ENCODE data around the gene JAG1.

The JAG1 gene

GRCh38 chr20:10651227-10651990, 22.4 kb downstream of the JAG1 start:
- DNase-seq: no peak

- DNase-seq: no peak
Measured at GRCh38 chr20:10649797-10650160, 24.0 kb downstream of the JAG1 start.

- DNase-seq: no peak
Measured at GRCh38 chr20:10649080-10649796, 24.6 kb downstream of the JAG1 start.

GRCh38 chr20:10648651-10649050, 25.1 kb downstream of the JAG1 start:
- no peak for DNase-seq

- no peak for DNase-seq
Measured at GRCh38 chr20:10647909-10648308, 25.9 kb downstream of the JAG1 start.

GRCh38 chr20:10647471-10647870, 26.3 kb downstream of the JAG1 start:
- no peak for DNase-seq

GRCh38 chr20:10646886-10647420, 26.8 kb downstream of the JAG1 start:
- no peak for DNase-seq

- DNase-seq: no peak
Measured at GRCh38 chr20:10646006-10646405, 27.8 kb downstream of the JAG1 start.

- no peak for DNase-seq
Measured at GRCh38 chr20:10645205-10645570, 28.6 kb downstream of the JAG1 start.

GRCh38 chr20:10644458-10645204, 29.2 kb downstream of the JAG1 start:
- no peak for DNase-seq

- no peak for DNase-seq
Measured at GRCh38 chr20:10643560-10643873, 30.3 kb downstream of the JAG1 start.

GRCh38 chr20:10642856-10643559, 30.8 kb downstream of the JAG1 start:
- DNase-seq: no peak

GRCh38 chr20:10641893-10642292, 31.9 kb downstream of the JAG1 start:
- DNase-seq: no peak

GRCh38 chr20:10641467-10641866, 32.3 kb downstream of the JAG1 start:
- no peak for DNase-seq

- no peak for DNase-seq
Measured at GRCh38 chr20:10640897-10641296, 32.9 kb downstream of the JAG1 start.

GRCh38 chr20:10639737-10640556, 33.9 kb downstream of the JAG1 start:
- DNase-seq: no peak

- no peak for DNase-seq
Measured at GRCh38 chr20:10639077-10639736, 34.6 kb downstream of the JAG1 start.

- DNase-seq: no peak
Measured at GRCh38 chr20:10637563-10637962, 36.2 kb downstream of the JAG1 start.

GRCh38 chr20:10637031-10637559, 36.7 kb downstream of the JAG1 start:
- no peak for DNase-seq

GRCh38 chr20:10636326-10636818, 37.4 kb downstream of the JAG1 start:
- no peak for DNase-seq

Data from NCI-H1417 treated with DMSO at 0.1 percent for 48 hours (cell line).